Duodenal mucosa (tissue), 2 donors: Measurements from ENCODE around the gene CSTF2.

Source experiments
- H3K27ac ChIP-seq: one replicate; pipeline ENCODE4 v1.7.0; 2013; ENCODE audit warnings: low read depth, low read length
- H3K27me3 ChIP-seq, 2 donors: one replicate each; pipeline ENCODE4 v1.7.0; 2013; ENCODE audit warnings: low read length in 2 of 2, control low read depth in 1 of 2; ENCODE audit not compliant: insufficient read depth in 2 of 2, control insufficient read depth in 1 of 2
- H3K36me3 ChIP-seq, 2 donors: one replicate each; pipeline ENCODE4 v1.7.0; 2013; ENCODE audit warnings: low read length in 2 of 2, control low read depth in 1 of 2; ENCODE audit not compliant: insufficient read depth in 2 of 2, control insufficient read depth in 1 of 2
- H3K4me1 ChIP-seq, 2 donors: one replicate each; pipeline ENCODE4 v1.7.0; 2013; ENCODE audit warnings: low read length in 2 of 2, control low read depth in 1 of 2; ENCODE audit not compliant: insufficient read depth in 2 of 2, control insufficient read depth in 1 of 2
- H3K4me3 ChIP-seq, 2 donors: one replicate each; pipeline ENCODE4 v1.7.0; 2013; ENCODE audit warnings: low read length in 2 of 2, low read depth in 1 of 2
- H3K9ac ChIP-seq, 2 donors: one replicate each; pipeline ENCODE4 v1.7.0; 2013; ENCODE audit warnings: low read length in 2 of 2, low read depth in 1 of 2
- H3K9me3 ChIP-seq, 2 donors: one replicate each; pipeline ENCODE4 v1.7.0; 2013; ENCODE audit warnings: low read length in 2 of 2, control low read depth in 1 of 2; ENCODE audit not compliant: control insufficient read depth in 1 of 2

CSTF2 gene

GRCh38 chrX:100829730-100830129, 9.5 kb downstream of the CSTF2 start:
- H3K27me3 ChIP-seq = no peaks in the 10 kb centered on the region
- no peaks in the 10 kb centered on the region for H3K4me1 ChIP-seq
- H3K9me3 ChIP-seq = no peaks in the 10 kb centered on the region
- no peak overlapping the region for H3K4me3 ChIP-seq
- no peak overlapping the region for H3K27ac ChIP-seq
- peaks cover 12 to 65% of the 10 kb centered on the region in 2 donors for H3K36me3 ChIP-seq
- H3K9ac ChIP-seq = no peak overlapping the region

- peaks cover 12 to 62% of the 10 kb centered on the region in 2 donors for H3K36me3 ChIP-seq
- H3K4me3 ChIP-seq = no peak overlapping the region
- H3K27ac ChIP-seq = no peak overlapping the region
- H3K4me1 ChIP-seq = no peaks in the 10 kb centered on the region
- H3K9ac ChIP-seq = no peak overlapping the region
- H3K9me3 ChIP-seq = no peaks in the 10 kb centered on the region
- H3K27me3 ChIP-seq = no peaks in the 10 kb centered on the region
These were observed 10.0 kb downstream of the CSTF2 start for GRCh38 chrX:100830143-100830542.

- H3K9ac ChIP-seq = no peak overlapping the region
- no peak overlapping the region for H3K4me3 ChIP-seq
- no peak overlapping the region for H3K27ac ChIP-seq
- no peaks in the 10 kb centered on the region for H3K9me3 ChIP-seq
- no peaks in the 10 kb centered on the region for H3K27me3 ChIP-seq
- no peaks in the 10 kb centered on the region for H3K4me1 ChIP-seq
- peaks cover 12 to 62% of the 10 kb centered on the region in 2 donors for H3K36me3 ChIP-seq
These were observed 10.4 kb downstream of the CSTF2 start for GRCh38 chrX:100830547-100830946.

- Histone ChIP-seq H3K4me3 (no peak overlapping the region), H3K27me3 (no peaks in the 10 kb centered on the region), H3K9ac (no peak overlapping the region), H3K36me3 (peaks cover 12 to 60% of the 10 kb centered on the region in 2 donors), H3K4me1 (no peaks in the 10 kb centered on the region), H3K9me3 (no peaks in the 10 kb centered on the region), H3K27ac (no peak overlapping the region)
These were observed 11.2 kb downstream of the CSTF2 start for GRCh38 chrX:100831219-100831946.

- no peaks in the 10 kb centered on the region for H3K36me3 ChIP-seq
- no peaks in the 10 kb centered on the region for H3K9me3 ChIP-seq
- no peak overlapping the region for H3K27ac ChIP-seq
- H3K9ac ChIP-seq = no peak overlapping the region
- H3K4me1 ChIP-seq = no peaks in the 10 kb centered on the region
- no peak overlapping the region for H3K4me3 ChIP-seq
- H3K27me3 ChIP-seq = no peaks in the 10 kb centered on the region
These were observed 30.1 kb downstream of the CSTF2 start for GRCh38 chrX:100850317-100850716.

- no peak overlapping the region for H3K9ac ChIP-seq
- no peaks in the 10 kb centered on the region for H3K9me3 ChIP-seq
These were observed 32.6 kb downstream of the CSTF2 start for GRCh38 chrX:100852810-100853209.

GRCh38 chrX:100863326-100863864, 43.2 kb downstream of the CSTF2 start:
- Histone ChIP-seq H3K27ac (no peak overlapping the region), H3K9ac (no peak overlapping the region), H3K27me3 (no peaks in the 10 kb centered on the region), H3K36me3 (no peaks in the 10 kb centered on the region), H3K9me3 (no peaks in the 10 kb centered on the region), H3K4me3 (no peak overlapping the region), H3K4me1 (no peaks in the 10 kb centered on the region)

More at GRCh38 chrX:100852810-100853209, 32.6 kb downstream of the CSTF2 start:
- no peak overlapping the region for H3K4me3 ChIP-seq
- H3K4me1 ChIP-seq = no peaks in the 10 kb centered on the region
- H3K36me3 ChIP-seq = no peaks in the 10 kb centered on the region
- H3K27ac ChIP-seq = no peak overlapping the region
- H3K27me3 ChIP-seq = no peaks in the 10 kb centered on the region

- H3K27ac ChIP-seq = no peak overlapping the region
- H3K9ac ChIP-seq = no peak overlapping the region
- H3K4me3 ChIP-seq = no peak overlapping the region
- H3K36me3 ChIP-seq = no peaks in the 10 kb centered on the region
- no peaks in the 10 kb centered on the region for H3K27me3 ChIP-seq
- H3K9me3 ChIP-seq = no peaks in the 10 kb centered on the region
- no peaks in the 10 kb centered on the region for H3K4me1 ChIP-seq
These were observed 44.6 kb downstream of the CSTF2 start for GRCh38 chrX:100864657-100865391.

GRCh38 chrX:100868273-100868672, 48.1 kb downstream of the CSTF2 start:
- Histone ChIP-seq H3K27me3 (no peaks in the 10 kb centered on the region), H3K9ac (no peak overlapping the region), H3K27ac (no peak overlapping the region), H3K4me1 (no peaks in the 10 kb centered on the region), H3K36me3 (no peaks in the 10 kb centered on the region), H3K4me3 (no peak overlapping the region), H3K9me3 (no peaks in the 10 kb centered on the region)

- no peaks in the 10 kb centered on the region for H3K9me3 ChIP-seq
These were observed 50.3 kb downstream of the CSTF2 start for GRCh38 chrX:100870527-100870926.

More at GRCh38 chrX:100870527-100870926, 50.3 kb downstream of the CSTF2 start:
- H3K27me3 ChIP-seq = no peaks in the 10 kb centered on the region
- H3K27ac ChIP-seq = no peak overlapping the region
- no peak overlapping the region for H3K9ac ChIP-seq
- H3K4me3 ChIP-seq = no peak overlapping the region
- H3K36me3 ChIP-seq = no peaks in the 10 kb centered on the region
- H3K4me1 ChIP-seq = no peaks in the 10 kb centered on the region
